ENCODE data around the gene TUBA4B.

The TUBA4B gene

DNA sequence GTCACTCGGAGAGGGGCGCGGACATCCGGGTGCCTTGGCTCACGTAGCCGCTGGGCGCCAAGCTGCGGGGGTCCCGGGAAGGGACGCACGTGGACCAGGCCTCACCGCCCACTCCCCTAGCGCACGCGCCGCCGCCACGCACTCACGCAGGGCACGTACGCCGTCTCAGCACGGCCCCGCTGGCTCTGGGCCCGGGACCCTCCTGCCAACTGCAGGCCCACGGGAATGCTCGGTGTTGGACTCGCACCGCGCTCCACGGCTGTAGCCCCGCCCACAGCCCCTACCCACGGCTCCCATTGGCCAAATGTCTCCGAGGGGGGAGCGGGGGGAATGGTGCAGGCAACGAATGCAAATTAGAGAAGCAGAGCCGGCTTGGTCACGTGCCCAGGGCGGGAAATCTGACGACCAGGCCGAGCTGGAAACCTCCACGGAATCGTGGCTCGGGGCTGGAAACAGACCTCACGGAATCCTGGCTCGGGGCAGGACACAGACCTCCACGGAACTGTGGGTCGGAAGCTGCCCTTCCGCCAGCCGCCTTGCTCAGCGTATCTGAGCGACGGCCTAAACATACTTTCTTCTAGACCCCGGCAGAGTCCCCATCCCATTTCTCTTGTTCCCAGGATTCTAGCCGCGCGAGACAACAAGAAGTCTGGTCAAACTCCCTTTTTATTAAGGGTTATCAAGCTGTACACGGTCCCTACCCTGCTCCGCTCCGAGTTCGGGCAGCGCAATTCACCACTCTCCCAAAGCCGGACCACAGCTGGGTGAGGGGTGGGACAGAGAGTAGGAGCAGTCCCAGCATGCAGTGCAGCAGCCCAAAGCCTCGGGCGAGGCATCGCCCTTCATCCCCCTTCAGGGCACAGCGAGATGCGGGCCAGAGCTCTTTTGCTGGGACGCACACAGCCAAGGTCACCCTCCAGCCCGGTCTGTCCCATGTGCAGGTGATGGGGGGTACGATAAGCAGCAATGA lies 34.0 kb upstream of the TUBA4B start, which contains the start of gene ABCB6:
TSS of gene ABCB6 (minus strand) at position 227 of the 970 bp plus-strand sequence. CDS start 285 bp downstream, outside the sequence.
- DNase-seq: peak; percentile 88

DNA sequence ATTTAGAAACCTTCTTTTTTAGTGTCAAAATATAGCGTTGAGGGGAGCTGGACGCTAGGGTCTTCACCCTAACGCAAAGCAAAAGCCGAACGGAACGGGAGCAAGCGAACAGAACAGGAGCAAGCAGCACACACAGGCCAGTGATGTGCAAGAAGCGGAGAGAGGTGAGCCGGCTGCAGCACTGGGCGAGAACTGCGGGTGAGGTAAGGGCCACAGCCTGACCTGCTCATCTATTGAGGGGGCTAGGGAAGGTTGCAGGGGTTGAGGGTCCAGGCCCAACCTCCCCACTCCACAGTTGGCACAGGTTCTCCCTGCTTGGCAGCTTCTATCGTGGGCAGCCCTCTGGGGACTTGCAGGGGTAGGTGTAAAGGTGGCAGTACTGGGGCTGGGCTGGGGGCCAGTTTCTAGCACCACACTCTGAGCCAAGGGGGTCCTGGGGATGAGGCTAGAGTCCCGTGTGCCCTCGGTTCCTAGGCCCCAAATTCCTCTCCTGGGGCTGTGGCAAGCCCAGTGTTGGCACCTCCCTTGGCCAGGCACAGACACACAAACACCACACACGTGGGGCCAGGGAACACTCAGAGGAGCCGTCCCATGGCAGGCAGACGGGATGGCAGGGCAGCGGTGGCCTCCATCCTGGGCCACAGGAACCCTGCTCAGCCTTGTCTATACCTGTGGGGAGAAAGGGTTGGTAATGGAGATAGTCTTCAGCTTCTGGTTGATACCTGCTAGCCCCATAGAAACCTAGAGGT lies 33.1 kb upstream of the TUBA4B start:
- no peak for DNase-seq

GRCh38 chr2:219220652-219221402 lies 32.2 kb upstream of the TUBA4B start:
- DNase-seq: no peak

GRCh38 chr2:219221957-219222518 lies 31.0 kb upstream of the TUBA4B start:
- DNase-seq: no peak

DNA sequence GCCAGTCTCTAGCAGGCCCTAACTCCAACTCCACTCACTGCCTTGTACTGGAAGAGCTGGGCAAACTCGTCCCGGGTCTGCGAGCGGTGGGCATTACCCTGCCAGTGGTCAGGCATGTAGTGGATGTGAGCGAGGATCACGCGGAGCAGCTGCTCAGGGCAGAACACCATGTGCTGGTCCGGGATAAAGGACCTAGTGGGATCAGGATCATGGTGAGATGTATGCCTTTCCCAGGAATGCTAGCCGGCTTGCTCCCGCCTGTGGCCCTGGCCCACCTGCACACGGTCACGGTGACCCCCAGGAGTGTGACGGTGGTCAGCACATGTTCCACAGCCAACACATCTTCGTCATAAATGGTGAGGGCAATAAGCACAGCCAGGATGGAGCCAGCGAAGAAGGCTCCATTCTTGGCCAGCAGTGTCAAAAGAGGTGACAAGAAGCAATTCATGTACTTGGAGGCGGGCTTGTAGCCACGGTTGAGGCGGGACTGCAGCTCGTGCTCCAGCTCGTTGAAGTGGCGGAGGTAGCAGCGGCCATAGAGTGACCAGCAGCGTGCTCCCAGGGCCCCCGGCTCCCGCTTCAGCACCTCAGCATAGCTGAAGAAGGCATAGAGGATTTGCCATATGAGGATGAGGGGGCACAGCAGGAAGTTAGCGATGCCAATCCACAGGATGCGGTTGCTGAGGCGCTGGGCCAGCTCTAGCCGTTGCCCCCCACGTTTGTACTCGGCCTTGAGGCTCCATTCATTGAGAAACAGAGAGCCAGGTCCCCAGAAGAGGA lies 29.0 kb upstream of the TUBA4B start:
- no peak for DNase-seq

DNA sequence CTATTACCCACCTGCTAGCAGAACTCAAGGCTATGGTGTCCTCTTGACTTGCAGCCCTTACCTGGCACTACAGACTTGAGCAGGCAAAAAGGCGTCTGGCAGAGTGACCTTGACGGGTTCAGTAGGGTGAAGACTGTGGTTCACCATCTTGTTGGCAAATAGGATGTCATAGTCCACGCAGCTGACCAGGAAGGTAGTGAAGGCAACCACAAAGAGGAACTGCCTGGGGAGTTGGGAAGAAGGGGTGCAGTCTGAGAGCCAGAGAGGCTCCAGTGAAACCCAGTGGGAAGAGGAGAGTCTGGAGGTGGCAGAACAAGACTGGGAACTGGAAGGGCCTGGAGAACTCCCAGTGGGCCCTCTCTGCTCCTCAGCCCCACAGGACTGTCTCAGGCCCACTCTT lies 27.7 kb upstream of the TUBA4B start:
- peak; percentile 35 for DNase-seq

GRCh38 chr2:219228041-219228910 lies 24.8 kb upstream of the TUBA4B start:
- no peak for DNase-seq

DNA sequence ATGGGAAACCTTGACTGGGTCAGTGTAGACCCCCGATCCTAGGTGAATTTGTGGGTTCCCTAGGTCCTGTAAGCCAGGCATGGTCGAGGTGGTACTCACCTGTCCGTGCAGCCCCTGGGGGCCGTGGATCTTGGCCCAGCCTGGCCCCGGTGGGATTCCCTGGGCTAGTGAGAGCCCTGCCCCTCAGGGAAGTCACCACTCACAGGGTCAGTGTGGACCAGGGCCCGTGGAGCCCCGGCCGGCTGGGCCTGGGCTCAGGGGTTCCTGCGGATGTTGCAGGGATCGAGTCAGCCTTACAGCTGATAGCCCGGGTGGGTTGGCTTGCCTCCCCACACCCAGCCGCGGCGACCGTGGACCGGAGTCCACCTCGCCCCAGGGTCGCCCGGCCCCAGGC lies 24.1 kb upstream of the TUBA4B start:
- DNase-seq: no peak

- DNase-seq: peak; percentile 99
These were observed 23.6 kb upstream of the TUBA4B start, which contains the start of the genes ANKZF1 and ATG9A for GRCh38 chr2:219229305-219230058. TSS of gene ANKZF1 (plus strand) at chr2:219229806. CDS start at chr2:219230258, 452 bp downstream. TSS of gene ATG9A (minus strand) at chr2:219229636. CDS start at chr2:219228024, 1,612 bp downstream.

DNA sequence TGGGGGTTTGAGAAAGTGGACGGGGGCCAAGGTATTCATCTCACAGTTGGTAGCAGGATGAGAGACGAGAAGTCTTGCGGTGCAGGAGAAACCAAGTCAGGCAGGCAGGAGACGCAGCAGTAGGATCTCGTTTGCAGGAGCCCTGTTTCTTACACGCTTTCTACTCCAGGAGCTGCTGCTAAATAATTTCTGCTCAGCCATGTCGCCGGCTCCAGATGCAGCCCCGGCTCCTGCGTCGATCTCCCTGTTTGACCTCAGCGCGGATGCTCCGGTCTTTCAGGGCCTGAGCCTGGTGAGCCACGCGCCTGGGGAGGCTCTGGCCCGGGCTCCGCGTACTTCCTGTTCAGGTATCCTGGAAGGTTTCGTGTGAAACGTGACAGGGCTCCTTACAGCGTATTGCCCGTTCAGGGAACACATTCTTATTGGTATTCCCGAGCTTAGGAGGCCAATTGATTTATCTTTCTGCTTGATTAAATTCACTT lies 22.9 kb upstream of the TUBA4B start:
- no peak for DNase-seq

GRCh38 chr2:219234331-219234730 lies 18.7 kb upstream of the TUBA4B start:
- no peak for DNase-seq

DNA sequence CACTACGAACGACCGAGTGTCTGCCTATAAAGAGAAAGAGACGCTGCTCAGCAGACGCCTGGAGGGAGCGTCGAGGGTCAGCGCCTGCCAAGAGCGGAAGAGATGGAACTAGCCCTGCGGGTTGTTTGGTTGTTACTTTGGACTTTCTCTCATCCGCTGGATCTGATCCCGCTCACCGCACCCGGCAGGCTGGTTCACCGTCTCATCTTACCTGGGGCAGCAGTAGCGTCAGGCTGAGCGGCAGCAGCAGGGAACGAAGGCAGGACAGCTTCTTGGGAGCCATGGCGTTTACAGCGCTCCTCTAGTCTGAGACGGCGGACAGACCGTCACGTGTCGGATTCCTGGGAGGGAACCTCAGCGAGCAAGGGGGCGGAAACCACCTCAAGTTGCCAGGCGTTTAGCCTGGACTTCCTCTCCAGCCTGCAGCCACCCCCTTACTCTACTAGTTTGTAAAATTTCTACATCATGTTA lies 9.7 kb upstream of the TUBA4B start:
- DNase-seq: peak; percentile 47

DNA sequence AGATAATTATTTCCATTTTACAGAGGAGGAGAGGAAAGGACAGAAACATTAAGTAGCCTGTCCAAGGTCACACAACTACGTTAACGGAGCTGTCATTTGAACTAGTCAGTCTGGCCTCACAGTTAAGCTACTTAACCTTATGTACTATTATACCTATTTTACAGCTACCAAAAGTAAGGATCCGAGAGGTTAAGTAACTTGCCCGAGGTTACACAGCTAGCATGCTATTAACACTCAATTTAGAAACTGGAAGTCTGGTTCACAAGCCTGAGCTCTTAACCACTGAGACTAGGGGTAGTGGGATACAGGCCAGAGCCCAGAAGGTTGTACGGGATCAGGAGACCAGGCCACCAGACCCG lies 8.3 kb upstream of the TUBA4B start:
- DNase-seq: no peak

DNA sequence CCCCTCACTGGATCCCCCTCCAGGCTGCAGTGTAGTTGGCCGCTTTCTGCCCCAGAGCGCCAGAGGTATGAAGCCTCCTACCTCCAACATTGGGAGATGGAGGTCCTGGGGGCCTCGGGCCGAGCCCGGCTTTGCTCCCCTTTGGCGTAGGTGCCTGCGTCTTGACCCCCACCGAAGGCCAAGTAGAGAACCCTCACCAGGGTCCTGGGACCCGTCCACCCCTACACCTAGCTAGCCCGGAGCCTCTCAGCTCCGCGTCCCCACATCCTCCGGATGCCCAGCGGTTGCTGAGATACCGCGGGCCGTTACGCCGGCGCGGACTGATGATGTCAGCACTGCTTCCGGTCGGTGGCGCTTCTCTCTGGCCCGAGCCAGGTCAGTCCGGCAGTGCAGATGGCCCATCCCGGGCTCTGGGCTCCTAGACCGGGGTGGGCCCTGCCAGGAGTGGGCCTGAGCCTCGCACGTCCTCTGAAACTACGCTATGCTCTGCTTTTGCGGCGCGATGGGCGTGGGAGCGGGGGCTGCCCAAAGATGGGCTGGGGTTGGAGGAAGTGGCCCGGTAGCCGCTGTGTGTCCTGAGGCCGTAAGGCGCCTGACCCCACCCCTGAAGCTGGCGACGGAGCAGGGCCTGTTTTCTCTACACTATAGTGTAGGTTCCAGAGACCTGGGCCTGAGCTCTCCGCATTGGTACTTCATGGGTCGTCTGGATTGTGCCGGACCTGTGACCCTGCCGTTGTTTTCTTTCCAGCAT lies 7.7 kb upstream of the TUBA4B start, which contains the start of the genes GLB1L and STK16:
TSS of gene GLB1L (minus strand) at position 297 of the 751 bp plus-strand sequence. CDS start 1,871 bp downstream, outside the sequence.
TSS of gene STK16 (plus strand) at position 332 of the 751 bp plus-strand sequence. CDS start 521 bp downstream, outside the sequence.
- DNase-seq: peak; percentile 87

- no peak for DNase-seq
These were observed 7.2 kb upstream of the TUBA4B start for GRCh38 chr2:219245899-219246230.

GRCh38 chr2:219246559-219246958 lies 6.5 kb upstream of the TUBA4B start:
- DNase-seq: no peak

- DNase-seq: peak; percentile 66
These were observed 5.1 kb upstream of the TUBA4B start for GRCh38 chr2:219247678-219248642.

Measured in CD4-positive, alpha-beta T cell treated with Interleukin-15 for 1 hour (primary cell).